ENCODE measurements around the gene RXRA.
"Not testable (repeated sequence)": the region's sequence is repeated elsewhere in the genome, so short reads cannot be mapped to it uniquely, and the experiment has no call there.

RXRA gene

GRCh38 chr9:134297576-134297975 is 28.7 kb upstream of the RXRA start:
- no peak for DNase-seq
- no peak for TF ChIP-seq POLR2A (IDR thresholded peaks at IDR 0.05; ENCODE audit: low read length)
- TF ChIP-seq GATA1 (IDR thresholded peaks at IDR 0.05; ENCODE audit: low read depth, low read length) = no peak

- TF ChIP-seq POLR2A (IDR thresholded peaks at IDR 0.05; ENCODE audit: low read length) (no peak), GATA1 (IDR thresholded peaks at IDR 0.05; ENCODE audit: low read depth, low read length) (no peak)
- DNase-seq = no peak
Observed at GRCh38 chr9:134298000-134298399, 28.3 kb upstream of the RXRA start.

GRCh38 chr9:134299068-134299467 is 27.2 kb upstream of the RXRA start:
- no peak for DNase-seq
- TF ChIP-seq POLR2A (IDR thresholded peaks at IDR 0.05; ENCODE audit: low read length) (no peak), GATA1 (IDR thresholded peaks at IDR 0.05; ENCODE audit: low read depth, low read length) (no peak)

GRCh38 chr9:134299883-134300282 is 26.4 kb upstream of the RXRA start:
- no peak for DNase-seq
- TF ChIP-seq GATA1 (IDR thresholded peaks at IDR 0.05; ENCODE audit: low read depth, low read length) (no peak), POLR2A (IDR thresholded peaks at IDR 0.05; ENCODE audit: low read length) (no peak)

- DNase-seq = no peak
- TF ChIP-seq POLR2A (IDR thresholded peaks at IDR 0.05; ENCODE audit: low read length) (no peak), GATA1 (IDR thresholded peaks at IDR 0.05; ENCODE audit: low read depth, low read length) (no peak)
Observed at GRCh38 chr9:134301387-134302129, 24.7 kb upstream of the RXRA start.

GRCh38 chr9:134302130-134302817 is 24.0 kb upstream of the RXRA start:
- TF ChIP-seq POLR2A (IDR thresholded peaks at IDR 0.05; ENCODE audit: low read length) (no peak), GATA1 (IDR thresholded peaks at IDR 0.05; ENCODE audit: low read depth, low read length) (no peak)
- no peak for DNase-seq

- no peak for DNase-seq
- TF ChIP-seq GATA1 (IDR thresholded peaks at IDR 0.05; ENCODE audit: low read depth, low read length) = no peak
- no peak for TF ChIP-seq POLR2A (IDR thresholded peaks at IDR 0.05; ENCODE audit: low read length)
Observed at GRCh38 chr9:134303601-134304000, 22.7 kb upstream of the RXRA start.

GRCh38 chr9:134304261-134304660 is 22.0 kb upstream of the RXRA start:
- DNase-seq = no peak
- TF ChIP-seq POLR2A (IDR thresholded peaks at IDR 0.05; ENCODE audit: low read length) = no peak
- TF ChIP-seq GATA1 (IDR thresholded peaks at IDR 0.05; ENCODE audit: low read depth, low read length) = no peak

- no peak for DNase-seq
- no peak for TF ChIP-seq POLR2A (IDR thresholded peaks at IDR 0.05; ENCODE audit: low read length)
- TF ChIP-seq GATA1 (IDR thresholded peaks at IDR 0.05; ENCODE audit: low read depth, low read length) = no peak
Observed at GRCh38 chr9:134304690-134305089, 21.6 kb upstream of the RXRA start.

- DNase-seq = no peak
- TF ChIP-seq GATA1 (IDR thresholded peaks at IDR 0.05; ENCODE audit: low read depth, low read length) (no peak), POLR2A (IDR thresholded peaks at IDR 0.05; ENCODE audit: low read length) (no peak)
Observed at GRCh38 chr9:134305533-134305932, 20.7 kb upstream of the RXRA start.

- DNase-seq = not testable (repeated sequence)
Observed at GRCh38 chr9:134306042-134306441, 20.2 kb upstream of the RXRA start.

- DNase-seq = no peak
- TF ChIP-seq GATA1 (IDR thresholded peaks at IDR 0.05; ENCODE audit: low read depth, low read length) (no peak), POLR2A (IDR thresholded peaks at IDR 0.05; ENCODE audit: low read length) (no peak)
Observed at GRCh38 chr9:134306636-134307600, 19.3 kb upstream of the RXRA start.

GRCh38 chr9:134307674-134308638 is 18.3 kb upstream of the RXRA start:
- no peak for TF ChIP-seq POLR2A (IDR thresholded peaks at IDR 0.05; ENCODE audit: low read length)
- no peak for TF ChIP-seq GATA1 (IDR thresholded peaks at IDR 0.05; ENCODE audit: low read depth, low read length)

GRCh38 chr9:134308639-134309220 is 17.5 kb upstream of the RXRA start:
- DNase-seq = not testable (repeated sequence)

More at GRCh38 chr9:134307674-134308638, 18.3 kb upstream of the RXRA start:
- no peak for DNase-seq
